CD14-positive monocyte (primary cell): ENCODE results near the gene COL6A1. TPM values are rescaled to one million over a fixed set of nuclear protein-coding genes. Genes with fewer than 3 reads are reported as not detected.

ENCODE experiments used
- DNase-seq, 3 donors: peaks; one replicate each; pipeline ENCODE4 v3.0.0-alpha.2; 2011 to 2022
- H2AFZ ChIP-seq: 2 replicates; pipeline ENCODE4 v1.6.0; 2012; ENCODE audit warnings: mild to moderate bottlenecking, low read depth, low read length, inconsistent platforms; ENCODE audit not compliant: insufficient read depth, poor library complexity, severe bottlenecking
- H3K27ac ChIP-seq, 2 donors: 1 replicate in 1 of 2; 2 replicates in 1 of 2; pipeline ENCODE4 v1.5.1; 2012 to 2013; ENCODE audit warnings: low read length in 2 of 2, control low read depth in 1 of 2, inconsistent platforms in 1 of 2, low read depth in 1 of 2, mild to moderate bottlenecking in 1 of 2
- H3K27me3 ChIP-seq, 2 donors: one replicate each; pipeline versions ENCODE4 v1.6.0 to v1.6.1; 2011 to 2013; ENCODE audit warnings: low read length in 2 of 2; ENCODE audit not compliant: control insufficient read depth in 2 of 2, insufficient read depth in 2 of 2
- H3K36me3 ChIP-seq, 2 donors: replicated peaks in 1 of 2; 1 replicate in 1 of 2; 2 replicates in 1 of 2; pipeline versions ENCODE4 v1.5.1 to v1.6.1; 2012 to 2013; ENCODE audit warnings: low read length in 2 of 2, control low read depth in 1 of 2, inconsistent platforms in 1 of 2, mild to moderate bottlenecking in 1 of 2; ENCODE audit not compliant: insufficient read depth in 2 of 2, control insufficient read depth in 1 of 2
- H3K4me1 ChIP-seq, 2 donors: 1 replicate in 1 of 2; 2 replicates in 1 of 2; pipeline versions ENCODE4 v1.5.1 to v1.6.1; 2012 to 2013; ENCODE audit warnings: low read length in 2 of 2, control low read depth in 1 of 2, inconsistent platforms in 1 of 2, mild to moderate bottlenecking in 1 of 2, moderate library complexity in 1 of 2; ENCODE audit not compliant: insufficient read depth in 2 of 2, control insufficient read depth in 1 of 2
- H3K4me2 ChIP-seq: replicated peaks from 2 replicates; pipeline ENCODE3; 2012; ENCODE audit warnings: low read length, moderate library complexity, mild to moderate bottlenecking; ENCODE audit not compliant: poor library complexity, severe bottlenecking; ENCODE audit errors: extremely low read depth
- H3K4me3 ChIP-seq, 3 experiments: fragments of 200-600 bp in 1 of 3; sonication (generic) in 1 of 3; replicated peaks in 1 of 3; 1 replicate in 2 of 3; 2 replicates in 1 of 3; pipeline ENCODE4 v1.5.1; 2011 to 2013; ENCODE audit warnings: low read length in 3 of 3, mild to moderate bottlenecking in 3 of 3, control low read depth in 2 of 3, low read depth in 2 of 3, inconsistent platforms in 1 of 3, moderate library complexity in 1 of 3
- H3K79me2 ChIP-seq: 2 replicates; pipeline ENCODE4 v1.6.0; 2012; ENCODE audit warnings: mild to moderate bottlenecking, control low read depth, inconsistent platforms, low read length, moderate library complexity; ENCODE audit not compliant: insufficient read depth
- H3K9ac ChIP-seq: 2 replicates; pipeline ENCODE4 v1.6.0; 2017; ENCODE audit warnings: low read length, mild to moderate bottlenecking; ENCODE audit not compliant: insufficient read depth, poor library complexity, severe bottlenecking
- H3K9me3 ChIP-seq, 2 donors: replicated peaks in 1 of 2; 1 replicate in 1 of 2; 2 replicates in 1 of 2; pipeline versions ENCODE4 v1.5.1 to v1.6.1; 2012 to 2013; ENCODE audit warnings: low read length in 2 of 2, control low read depth in 1 of 2; ENCODE audit not compliant: control insufficient read depth in 1 of 2, insufficient read depth in 1 of 2
- H4K20me1 ChIP-seq: 2 replicates; pipeline ENCODE4 v1.6.0; 2012; ENCODE audit warnings: mild to moderate bottlenecking, low read length, control low read depth, moderate library complexity; ENCODE audit not compliant: insufficient read depth
- H3K27ac Mint-ChIP-seq, 7 donors: one replicate each; pipeline ENCODE4 v1.8.0; 2020; ENCODE audit warnings: mild to moderate bottlenecking in 7 of 7, mixed read lengths in 7 of 7, moderate library complexity in 6 of 7, inconsistent platforms in 2 of 7
- H3K27me3 Mint-ChIP-seq, 3 donors: one replicate each; pipeline ENCODE4 v1.8.0; 2021 to 2022; ENCODE audit warnings: low read depth in 3 of 3, mild to moderate bottlenecking in 3 of 3, mixed read lengths in 3 of 3, moderate library complexity in 3 of 3, inconsistent platforms in 1 of 3
- H3K36me3 Mint-ChIP-seq, 2 donors: one replicate each; pipeline ENCODE4 v1.8.0; 2020; ENCODE audit warnings: mixed read lengths in 2 of 2, inconsistent platforms in 1 of 2, mild to moderate bottlenecking in 1 of 2
- H3K4me1 Mint-ChIP-seq: one replicate; pipeline ENCODE4 v1.8.0; 2020; ENCODE audit warnings: mild to moderate bottlenecking, mixed read lengths
- H3K4me3 Mint-ChIP-seq, 2 donors: one replicate each; pipeline ENCODE4 v1.8.0; 2020; ENCODE audit warnings: mild to moderate bottlenecking in 2 of 2, mixed read lengths in 2 of 2, moderate library complexity in 1 of 2
- H3K9me3 Mint-ChIP-seq, 7 donors: one replicate each; pipeline ENCODE4 v1.8.0; 2020 to 2022; ENCODE audit warnings: mixed read lengths in 7 of 7, mild to moderate bottlenecking in 6 of 7, moderate library complexity in 6 of 7, inconsistent platforms in 2 of 7
- CTCF ChIP-seq: fragments of 200-600 bp; IDR thresholded peaks from one replicate; pipeline ENCODE4 v1.8.0; 2022; ENCODE audit warnings: antibody characterized with exemption, mild to moderate bottlenecking
- WGBS: methylation state at CpG from one replicate; pipeline ENCODE4 v1.1.5; 2013; ENCODE audit warnings: missing lambda C conversion rate; ENCODE audit not compliant: insufficient coverage; 5-methylcytosine and 5-hydroxymethylcytosine counted together
- intact Hi-C, 2 donors: fragments of 100-400 bp; cut with micrococcal nuclease; formaldehyde crosslinking; loops; one replicate each; pipeline versions ENCODE4 v1.15.0 to v1.15.1; 2023
- polyA plus RNA-seq, 3 donors: library from polyadenylated mRNA; depleted of rRNA in 1 of 3; unstranded in 2 of 3; stranded (reverse) in 1 of 3; fragments of 300-500 nt in 2 of 3; fragments of >200 nt in 1 of 3; fragmentation: Illumina TruSeq in 2 of 3; gene quantifications; 1 replicate in 2 of 3; 2 replicates in 1 of 3; pipeline ENCODE4 v1.2.3, GENCODE V29; 2012 to 2021

The COL6A1 gene
- polyA plus RNA-seq, 3 donors = 0.08 to 0.11 (median 0.10) TPM

DNA sequence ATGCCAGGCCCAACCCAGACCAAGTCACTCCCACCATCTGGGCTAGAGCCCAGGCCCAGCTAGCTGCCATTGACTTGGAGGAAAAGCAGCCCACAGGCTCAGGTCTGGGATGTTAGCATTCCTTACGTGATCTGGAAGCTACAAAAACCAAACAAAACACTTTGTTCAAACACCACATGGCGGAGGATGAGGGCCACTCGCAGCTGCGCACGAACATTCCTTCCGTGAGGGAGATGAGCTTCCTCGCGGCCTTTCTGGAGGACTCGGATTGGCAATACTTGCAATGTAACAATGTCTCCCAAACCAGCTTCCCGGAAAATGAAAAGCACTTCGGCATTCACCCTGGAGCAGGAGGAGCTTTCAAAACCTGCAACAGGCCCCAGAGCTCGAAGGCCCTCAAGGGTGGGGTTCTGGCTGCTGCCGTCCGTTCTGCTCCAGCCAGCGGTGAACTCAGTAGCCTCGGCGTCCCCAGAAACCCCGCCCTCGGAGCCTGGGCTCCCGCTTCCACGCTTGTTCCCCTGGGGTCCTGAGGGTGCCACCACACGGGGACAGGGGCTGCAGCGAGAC is 40.5 kb downstream of the COL6A1 start:
- peaks cover 0 to 2% of the 10 kb centered on the region in 2 donors for H3K27me3 ChIP-seq
- no peak overlapping the region for H3K4me3 ChIP-seq
- H3K9ac ChIP-seq = no peak overlapping the region
- Mint-ChIP-seq H3K36me3 (no peaks in the 10 kb centered on the region), H3K27me3 (peaks cover 6 to 17% (median 12%) of the 10 kb centered on the region in 3 donors), H3K27ac (no peak overlapping the region), H3K9me3 (peaks cover 0 to 1% (median 0%) of the 10 kb centered on the region in 7 donors), H3K4me1 (peaks cover 2% of the 10 kb centered on the region), H3K4me3 (no peak overlapping the region)
- no peaks in the 10 kb centered on the region for H3K36me3 ChIP-seq
- no peak overlapping the region for H3K4me2 ChIP-seq
- no peaks in the 10 kb centered on the region for H3K79me2 ChIP-seq
- no peaks in the 10 kb centered on the region for H4K20me1 ChIP-seq
- H3K9me3 ChIP-seq = no peaks in the 10 kb centered on the region
- H2AFZ ChIP-seq = no peak overlapping the region
- WGBS = 94% methylated on average over 23 of the region's 23 CpGs
- H3K4me1 ChIP-seq = no peaks in the 10 kb centered on the region
- intact Hi-C loops = no loop called here
- DNase-seq = no peak
- H3K27ac ChIP-seq = no peak overlapping the region
- TF ChIP-seq CTCF = no peak

DNA sequence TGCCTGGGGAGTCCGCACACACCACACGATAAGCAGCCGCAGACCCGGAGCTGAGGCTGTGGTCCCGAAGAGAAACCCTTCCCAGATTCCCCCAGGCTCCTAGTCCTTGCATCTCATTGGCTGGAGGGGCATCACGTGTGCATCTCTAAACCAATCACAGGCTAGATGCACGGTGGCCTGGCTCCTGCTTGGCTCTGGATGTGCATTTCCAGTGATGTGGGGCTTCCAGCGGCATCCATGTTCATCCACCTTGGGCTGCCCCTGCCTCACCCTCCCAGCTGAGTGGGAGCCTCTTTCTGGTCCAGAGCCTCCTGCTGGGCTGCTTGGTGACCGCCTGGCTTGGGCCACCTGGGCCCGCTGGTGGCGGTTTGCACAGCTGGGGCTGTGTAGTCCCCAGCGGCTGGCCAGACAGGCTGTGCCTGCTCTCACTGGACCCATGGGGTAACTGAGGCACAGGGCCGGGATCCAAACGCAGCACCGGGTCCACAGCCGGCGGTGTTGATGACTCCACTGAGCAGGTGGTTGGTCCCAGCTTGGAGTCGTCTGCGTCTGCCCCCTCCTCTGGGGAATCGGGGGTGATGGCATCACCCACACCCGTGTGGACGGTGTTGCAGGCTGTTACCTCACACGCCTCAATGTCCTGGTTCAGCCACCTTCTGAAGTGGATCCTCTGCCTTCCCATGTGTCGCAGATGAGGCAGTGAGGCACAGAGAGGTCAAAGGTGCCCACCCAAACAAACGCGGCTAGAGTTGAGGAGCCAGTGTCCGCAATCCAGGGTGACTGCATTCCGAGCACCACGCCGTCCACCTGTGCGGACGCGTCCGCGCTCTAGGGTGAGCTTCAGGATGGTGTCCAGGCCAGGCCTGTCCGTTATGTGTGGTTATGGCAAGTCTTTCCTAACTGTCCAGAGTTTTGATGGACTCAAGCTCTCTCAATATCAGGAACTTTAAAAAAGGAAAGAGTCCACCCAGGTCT is 41.3 kb downstream of the COL6A1 start:
- Histone ChIP-seq H3K4me1 (no peaks in the 10 kb centered on the region), H3K27me3 (no peaks in the 10 kb centered on the region), H3K4me2 (no peak overlapping the region), H3K9ac (no peak overlapping the region), H3K79me2 (no peaks in the 10 kb centered on the region), H4K20me1 (no peaks in the 10 kb centered on the region), H3K9me3 (no peaks in the 10 kb centered on the region), H3K27ac (no peak overlapping the region), H3K36me3 (no peaks in the 10 kb centered on the region), H3K4me3 (no peak overlapping the region), H2AFZ (no peak overlapping the region)
- no peak overlapping the region for H3K4me3 Mint-ChIP-seq
- no peak overlapping the region for H3K27ac Mint-ChIP-seq
- WGBS = 93% methylated on average over 36 of the region's 36 CpGs
- intact Hi-C loops = no loop called here
- H3K36me3 Mint-ChIP-seq = no peaks in the 10 kb centered on the region
- peaks cover 0 to 1% (median 0%) of the 10 kb centered on the region in 7 donors for H3K9me3 Mint-ChIP-seq
- no peak for TF ChIP-seq CTCF
- H3K27me3 Mint-ChIP-seq = peaks cover 6 to 17% (median 13%) of the 10 kb centered on the region in 3 donors
- DNase-seq = no peak
- H3K4me1 Mint-ChIP-seq = peaks cover 2% of the 10 kb centered on the region
